Left renal cortex interstitium (tissue), 4 donors: ENCODE measurements around the gene VPS37B. TPM values are rescaled to one million over a fixed set of nuclear protein-coding genes. Genes with fewer than 3 reads are reported as not detected.
"Not testable (repeated sequence)": the region's sequence is repeated elsewhere in the genome, so short reads cannot be mapped to it uniquely, and the experiment has no call there.

Experiments used
- DNase-seq, 4 donors: peaks; one replicate each; pipeline ENCODE4 v3.0.0-alpha.2; 2013; ENCODE audit warnings: low read depth in 4 of 4, low spot score in 2 of 4, missing footprints in 1 of 4
- polyA plus RNA-seq, 4 donors: library from polyadenylated mRNA; unstranded; fragments of 120-200 nt; gene quantifications; one replicate each; pipeline ENCODE4 v1.2.1, GENCODE V29; 2013; ENCODE audit not compliant: insufficient read length in 4 of 4

The VPS37B gene
- polyA plus RNA-seq, 4 donors: 22.4 to 27.7 (median 26.4) TPM

GRCh38 chr12:122909442-122910288 is 13.7 kb upstream of the VPS37B start:
- no peak for DNase-seq

- DNase-seq: no peak
Measured at GRCh38 chr12:122908915-122909314, 13.0 kb upstream of the VPS37B start.

GRCh38 chr12:122905258-122905657 is 9.3 kb upstream of the VPS37B start:
- DNase-seq: not testable (repeated sequence)

GRCh38 chr12:122903693-122904034 is 7.7 kb upstream of the VPS37B start:
- no peak for DNase-seq

GRCh38 chr12:122902854-122903692 is 7.1 kb upstream of the VPS37B start:
- DNase-seq: no peak

- DNase-seq: no peak
Measured at GRCh38 chr12:122899887-122900286, 4.0 kb upstream of the VPS37B start.

- no peak for DNase-seq
Measured at GRCh38 chr12:122896662-122897061, 738 bp upstream of the VPS37B start.

- DNase-seq: no peak
Measured at GRCh38 chr12:122895320-122895703, 612 bp downstream of the VPS37B start.

- no peak for DNase-seq
Measured at GRCh38 chr12:122894193-122895121, 1.5 kb downstream of the VPS37B start.

GRCh38 chr12:122893208-122894153 is 2.4 kb downstream of the VPS37B start:
- DNase-seq: no peak

- DNase-seq: not testable (repeated sequence)
Measured at GRCh38 chr12:122892724-122893123, 3.2 kb downstream of the VPS37B start.

GRCh38 chr12:122891661-122892525 is 4.0 kb downstream of the VPS37B start:
- DNase-seq: no peak

GRCh38 chr12:122889761-122890520 is 6.0 kb downstream of the VPS37B start:
- DNase-seq: no peak

- DNase-seq: no peak
Measured at GRCh38 chr12:122888232-122888752, 7.6 kb downstream of the VPS37B start.

GRCh38 chr12:122887819-122888212 is 8.1 kb downstream of the VPS37B start:
- no peak for DNase-seq

GRCh38 chr12:122886851-122887818 is 8.8 kb downstream of the VPS37B start:
- DNase-seq: no peak
